Uterus (tissue), 2 donors: ENCODE results near the gene TNRC6A.

ENCODE experiments used
- POLR2A ChIP-seq, 2 donors: fragments of 450-650 bp; IDR thresholded peaks; one replicate each; pipeline ENCODE4 v1.6.1; 2016; ENCODE audit warnings: antibody characterized with exemption in 2 of 2, mild to moderate bottlenecking in 1 of 2, moderate library complexity in 1 of 2
- TF ChIP-seq, protein P1 (sequence below), 4 experiments: fragments of 200-600 bp in 2 of 4; fragments of 450-650 bp in 2 of 4; sonication (generic) in 2 of 4; IDR thresholded peaks; one replicate each; pipeline ENCODE4 v1.5.1; 2016 to 2019; ENCODE audit warnings: antibody characterized with exemption in 4 of 4, mild to moderate bottlenecking in 2 of 4, moderate library complexity in 1 of 4

DNA sequence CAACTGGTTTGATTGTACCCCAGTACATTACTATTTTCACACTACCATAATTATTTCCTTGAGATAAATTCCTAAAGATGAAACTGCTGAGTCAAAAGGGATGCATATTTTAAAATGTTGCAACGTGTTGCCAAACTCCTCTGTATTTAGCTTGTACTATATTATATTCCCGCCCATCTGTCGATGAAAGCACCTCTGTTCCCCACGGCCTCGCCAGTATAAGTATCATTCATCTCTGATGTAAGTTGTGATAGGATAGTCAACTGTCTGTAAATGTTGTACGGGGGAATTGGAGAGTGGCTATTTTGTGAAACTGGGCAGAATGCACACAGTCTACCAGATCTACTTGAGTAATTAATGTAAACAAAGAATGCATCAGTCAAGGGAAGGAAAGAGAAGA is 47.7 kb upstream of the TNRC6A start:
- TF ChIP-seq, protein P1, sequence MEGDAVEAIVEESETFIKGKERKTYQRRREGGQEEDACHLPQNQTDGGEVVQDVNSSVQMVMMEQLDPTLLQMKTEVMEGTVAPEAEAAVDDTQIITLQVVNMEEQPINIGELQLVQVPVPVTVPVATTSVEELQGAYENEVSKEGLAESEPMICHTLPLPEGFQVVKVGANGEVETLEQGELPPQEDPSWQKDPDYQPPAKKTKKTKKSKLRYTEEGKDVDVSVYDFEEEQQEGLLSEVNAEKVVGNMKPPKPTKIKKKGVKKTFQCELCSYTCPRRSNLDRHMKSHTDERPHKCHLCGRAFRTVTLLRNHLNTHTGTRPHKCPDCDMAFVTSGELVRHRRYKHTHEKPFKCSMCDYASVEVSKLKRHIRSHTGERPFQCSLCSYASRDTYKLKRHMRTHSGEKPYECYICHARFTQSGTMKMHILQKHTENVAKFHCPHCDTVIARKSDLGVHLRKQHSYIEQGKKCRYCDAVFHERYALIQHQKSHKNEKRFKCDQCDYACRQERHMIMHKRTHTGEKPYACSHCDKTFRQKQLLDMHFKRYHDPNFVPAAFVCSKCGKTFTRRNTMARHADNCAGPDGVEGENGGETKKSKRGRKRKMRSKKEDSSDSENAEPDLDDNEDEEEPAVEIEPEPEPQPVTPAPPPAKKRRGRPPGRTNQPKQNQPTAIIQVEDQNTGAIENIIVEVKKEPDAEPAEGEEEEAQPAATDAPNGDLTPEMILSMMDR (IDR thresholded peaks at IDR 0.05): no peak
- no peak for TF ChIP-seq POLR2A (IDR thresholded peaks at IDR 0.05)
